GM20000 (cell line): ENCODE data around the gene HLA-DQB2.
"Not testable (repeated sequence)": the region's sequence is repeated elsewhere in the genome, so short reads cannot be mapped to it uniquely, and the experiment has no call there.

Experiments used
- DNase-seq: peaks from one replicate; pipeline ENCODE4 v3.0.0; 2012; ENCODE audit warnings: low spot score
- TF ChIP-seq, protein P1 (sequence below): IDR thresholded peaks from 2 replicates; pipeline ENCODE4 v1.5.1; 2012; ENCODE audit warnings: mild to moderate bottlenecking, control low read depth; ENCODE audit errors: extremely low read depth, missing control alignments

Gene HLA-DQB2

DNA sequence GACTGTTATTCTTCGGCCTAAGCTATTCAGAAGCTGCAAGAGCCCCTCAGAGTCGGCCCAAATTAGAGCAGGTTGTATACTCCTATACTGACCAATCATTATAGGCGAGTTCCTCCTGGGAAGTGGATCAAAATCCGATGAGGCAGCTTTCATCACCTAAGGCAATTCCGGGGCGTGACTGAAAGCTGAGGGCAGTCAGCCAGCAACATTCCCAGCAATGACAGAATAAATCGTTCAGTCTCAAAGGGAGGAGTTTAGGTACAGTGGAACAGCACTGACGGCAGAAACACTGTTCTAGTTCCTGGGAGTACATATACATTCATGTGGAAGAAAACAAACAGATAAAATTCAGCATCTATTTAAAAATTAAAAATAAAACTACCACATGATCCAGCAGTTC lies 10.8 kb downstream of the HLA-DQB2 start:
- DNase-seq = no peak
- TF ChIP-seq, protein P1, sequence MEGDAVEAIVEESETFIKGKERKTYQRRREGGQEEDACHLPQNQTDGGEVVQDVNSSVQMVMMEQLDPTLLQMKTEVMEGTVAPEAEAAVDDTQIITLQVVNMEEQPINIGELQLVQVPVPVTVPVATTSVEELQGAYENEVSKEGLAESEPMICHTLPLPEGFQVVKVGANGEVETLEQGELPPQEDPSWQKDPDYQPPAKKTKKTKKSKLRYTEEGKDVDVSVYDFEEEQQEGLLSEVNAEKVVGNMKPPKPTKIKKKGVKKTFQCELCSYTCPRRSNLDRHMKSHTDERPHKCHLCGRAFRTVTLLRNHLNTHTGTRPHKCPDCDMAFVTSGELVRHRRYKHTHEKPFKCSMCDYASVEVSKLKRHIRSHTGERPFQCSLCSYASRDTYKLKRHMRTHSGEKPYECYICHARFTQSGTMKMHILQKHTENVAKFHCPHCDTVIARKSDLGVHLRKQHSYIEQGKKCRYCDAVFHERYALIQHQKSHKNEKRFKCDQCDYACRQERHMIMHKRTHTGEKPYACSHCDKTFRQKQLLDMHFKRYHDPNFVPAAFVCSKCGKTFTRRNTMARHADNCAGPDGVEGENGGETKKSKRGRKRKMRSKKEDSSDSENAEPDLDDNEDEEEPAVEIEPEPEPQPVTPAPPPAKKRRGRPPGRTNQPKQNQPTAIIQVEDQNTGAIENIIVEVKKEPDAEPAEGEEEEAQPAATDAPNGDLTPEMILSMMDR = no peak

DNA sequence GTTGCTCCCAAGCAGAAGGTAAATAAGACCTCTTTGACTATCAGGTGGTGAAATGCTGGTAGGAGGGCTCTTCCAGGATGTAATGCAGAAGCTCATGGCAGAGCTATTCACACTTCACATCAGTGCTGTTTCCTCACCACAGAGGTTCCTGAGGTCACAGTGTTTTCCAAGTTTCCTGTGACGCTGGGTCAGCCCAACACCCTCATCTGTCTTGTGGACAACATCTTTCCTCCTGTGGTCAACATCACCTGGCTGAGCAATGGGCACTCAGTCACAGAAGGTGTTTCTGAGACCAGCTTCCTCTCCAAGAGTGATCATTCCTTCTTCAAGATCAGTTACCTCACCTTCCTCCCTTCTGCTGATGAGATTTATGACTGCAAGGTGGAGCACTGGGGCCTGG lies 17.7 kb downstream of the HLA-DQB2 start:
- DNase-seq = not testable (repeated sequence)

DNA sequence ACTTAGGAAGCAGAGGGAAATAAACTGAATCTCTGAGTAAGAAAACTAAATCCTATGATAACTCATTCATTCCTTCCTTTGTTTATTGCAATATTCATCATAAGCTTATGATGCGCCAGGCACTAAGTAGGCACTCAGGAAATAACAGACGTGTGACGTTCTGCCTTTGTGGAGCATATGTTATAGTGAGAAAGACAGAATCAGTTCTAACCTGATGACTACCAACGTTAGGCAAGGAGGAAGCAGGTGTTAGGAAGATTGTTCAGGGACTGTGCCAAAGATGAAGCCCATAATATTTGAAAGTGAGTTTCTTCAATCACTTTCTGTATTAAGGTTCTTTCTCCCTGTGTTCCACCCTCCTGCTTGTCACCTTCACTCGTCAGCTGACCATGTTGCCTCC lies 18.6 kb downstream of the HLA-DQB2 start:
- no peak for DNase-seq
- TF ChIP-seq, protein P1 = no peak

DNA sequence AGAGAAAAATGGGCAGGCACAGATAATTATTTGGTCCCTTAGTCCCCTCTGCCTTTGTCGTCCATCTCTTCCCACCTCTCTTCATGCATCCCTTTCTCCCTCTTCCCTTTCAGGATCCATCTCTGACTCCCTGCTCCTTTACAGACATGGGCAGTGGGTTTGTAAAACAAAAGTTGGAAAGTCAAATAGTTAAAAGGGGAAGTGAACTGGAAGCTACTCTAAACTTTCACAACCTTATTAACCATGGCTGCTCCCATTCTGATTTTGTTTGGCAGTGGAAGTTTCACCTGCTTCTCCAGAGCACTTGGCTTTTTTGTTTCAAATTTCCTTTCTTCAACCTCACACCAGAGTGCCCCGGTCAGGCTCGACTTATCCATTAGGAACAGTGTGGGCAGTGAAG lies 21.0 kb downstream of the HLA-DQB2 start:
- no peak for DNase-seq
- TF ChIP-seq, protein P1 = no peak

DNA sequence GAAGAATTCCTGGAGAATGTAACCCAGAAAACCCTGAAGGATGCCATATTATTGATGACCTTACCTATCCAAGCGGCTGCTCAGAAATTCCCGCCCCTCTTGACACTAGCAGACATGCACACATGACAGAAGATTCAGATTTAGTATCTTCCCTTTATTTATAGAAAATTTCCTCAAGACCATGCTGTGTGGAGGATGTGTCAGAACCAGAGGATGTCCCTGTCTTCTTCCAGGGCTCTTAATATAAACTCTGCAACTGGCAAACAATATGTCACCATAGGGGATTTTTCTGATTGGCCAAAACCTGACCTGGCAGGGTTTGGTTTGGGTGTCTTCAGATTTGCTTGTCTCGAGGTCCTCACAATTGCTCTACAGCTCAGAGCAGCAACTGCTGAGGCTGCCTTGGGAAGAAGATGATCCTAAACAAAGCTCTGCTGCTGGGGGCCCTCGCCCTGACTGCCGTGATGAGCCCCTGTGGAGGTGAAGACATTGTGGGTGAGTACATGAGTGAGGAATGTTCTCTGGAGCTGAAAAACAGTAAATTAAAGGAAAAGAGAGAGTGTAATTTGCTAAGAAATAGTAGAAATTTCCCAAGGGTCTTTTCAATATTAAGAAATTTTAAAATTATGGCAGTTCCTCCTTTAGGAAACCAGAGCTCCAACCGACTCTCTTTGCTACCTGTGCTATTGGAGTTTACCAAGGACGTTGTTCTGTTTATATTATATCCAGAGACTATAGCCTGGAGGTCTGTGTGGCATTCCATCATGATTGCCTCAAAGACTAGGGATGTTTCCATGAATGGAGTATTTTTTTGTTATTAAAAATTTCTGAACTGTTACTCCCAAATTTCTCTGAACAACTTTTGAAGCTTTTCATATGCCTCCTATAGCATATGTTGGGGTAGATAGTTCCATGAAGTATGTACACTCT lies 22.0 kb downstream of the HLA-DQB2 start, which contains the start of gene HLA-DQA2:
HLA-DQA2 (plus strand) TSS at position 361 of the 930 bp plus-strand sequence; CDS start at position 414, 53 bp downstream.
- TF ChIP-seq, protein P1 = no peak
- DNase-seq = no peak

DNA sequence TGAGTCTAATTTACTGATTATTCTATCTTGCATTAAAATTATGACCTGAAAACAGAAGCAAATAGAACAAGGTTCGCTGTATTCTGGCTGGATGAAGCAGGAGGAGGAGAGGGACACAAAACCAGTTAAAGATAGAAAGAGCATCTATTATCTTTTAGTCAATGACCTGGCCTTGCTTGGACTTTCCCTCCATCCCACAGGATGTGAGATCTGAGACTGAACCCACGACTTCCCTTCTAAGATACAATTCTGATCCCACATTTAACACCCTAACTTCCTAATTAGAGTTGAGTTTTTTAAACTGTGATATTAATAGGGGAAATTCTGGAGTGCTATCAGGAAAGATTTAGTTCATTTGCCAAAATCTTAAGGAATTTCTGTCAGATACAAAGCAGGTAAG lies 25.2 kb downstream of the HLA-DQB2 start:
- DNase-seq = no peak
- TF ChIP-seq, protein P1 = no peak

DNA sequence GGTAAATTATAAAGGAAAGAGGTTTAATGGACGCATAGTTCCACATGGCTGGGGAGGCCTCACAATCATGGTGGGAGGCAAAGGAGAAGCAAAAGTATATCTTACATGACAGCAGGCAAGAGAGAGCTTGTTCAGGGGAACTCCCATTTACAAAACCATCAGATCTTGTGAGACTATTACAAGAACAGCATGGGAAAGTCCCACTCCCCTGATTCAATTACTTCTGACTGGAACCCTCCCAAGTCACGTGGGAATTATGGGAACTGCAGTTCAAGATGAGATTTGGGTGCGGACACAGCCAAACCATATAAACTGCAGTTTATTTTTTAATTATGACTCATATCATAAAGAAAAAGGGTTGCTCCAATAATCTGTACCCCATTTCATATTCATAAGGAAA lies 44.5 kb downstream of the HLA-DQB2 start:
- TF ChIP-seq, protein P1 = no peak
- DNase-seq = no peak

DNA sequence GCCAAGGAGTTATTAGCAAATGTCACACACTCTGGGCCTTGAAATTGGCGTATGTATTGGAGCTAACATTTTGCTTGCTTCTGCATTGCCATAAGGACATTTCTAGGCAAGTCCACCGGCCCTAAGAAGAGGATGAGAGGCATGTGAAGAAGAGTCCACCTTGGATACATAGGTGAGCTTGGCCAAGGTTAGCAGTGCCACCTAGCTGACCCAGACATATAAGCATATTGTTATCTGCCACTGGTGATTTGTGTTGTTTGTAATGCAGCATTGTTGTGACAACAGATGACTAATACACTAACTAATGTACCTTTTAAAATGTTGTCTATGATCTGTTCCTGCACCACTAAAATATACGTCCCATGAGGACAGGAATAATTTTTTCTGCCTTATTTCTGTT lies 46.9 kb downstream of the HLA-DQB2 start:
- DNase-seq = no peak
- TF ChIP-seq, protein P1 = no peak
